BJ (cell line): ENCODE data around the gene EFNA5. TPM values are rescaled to one million over a fixed set of nuclear protein-coding genes. Genes with fewer than 3 reads are reported as not detected.

Experiments used
- CTCF ChIA-PET: fragments of 350-600 bp; formaldehyde crosslinking; extraction: SDS; loops from one replicate; lab custom pipeline; 2021; ENCODE audit warnings: antibody characterized with exemption, inconsistent platforms; lab: Yijun Ruan, JAX
- POLR2A ChIA-PET: fragments of 300-600 bp; sonication (Branson Sonifier 250); formaldehyde crosslinking; extraction: SDS; loops from one replicate; lab custom pipeline; 2021; ENCODE audit warnings: antibody characterized with exemption; lab: Charles Lee
- DNase-seq: peaks from one replicate; pipeline ENCODE4 v3.0.0-alpha.2; 2011; ENCODE audit warnings: low read depth
- H3K27me3 ChIP-seq: 2 replicates; pipeline ENCODE4 v1.6.0; 2011; ENCODE audit warnings: low read length; ENCODE audit not compliant: control insufficient read depth, insufficient read depth
- H3K36me3 ChIP-seq: 2 replicates; pipeline ENCODE4 v1.5.1; 2011; ENCODE audit warnings: low read length; ENCODE audit not compliant: control insufficient read depth, insufficient read depth
- H3K4me3 ChIP-seq: 2 replicates; pipeline ENCODE4 v1.5.1; 2011; ENCODE audit warnings: low read depth, mild to moderate bottlenecking, control low read depth, low read length
- CTCF ChIP-seq: IDR thresholded peaks from 2 replicates; pipeline ENCODE4 v1.5.1; 2011; ENCODE audit warnings: low read depth, mild to moderate bottlenecking, control low read depth, inconsistent platforms, low read length, moderate library complexity; ENCODE audit not compliant: insufficient read depth
- polyA plus RNA-seq: library from polyadenylated mRNA; depleted of rRNA; stranded (reverse); fragments of >200 nt; gene quantifications from 2 replicates; pipeline ENCODE4 v1.2.3, GENCODE V29; 2011

Gene EFNA5
- polyA plus RNA-seq, 1 experiment: 0.67 TPM

- Histone ChIP-seq H3K36me3 (no peaks in the 10 kb centered on the region), H3K4me3 (no peak overlapping the region), H3K27me3 (no peaks in the 10 kb centered on the region)
- DNase-seq: no peak
- CTCF ChIA-PET: interaction anchor here (0.6 to 4.7 kb wide), 3 partner anchors 13 to 92 kb away, joined by 3 to 26 read pairs (median 3); no protein-coding TSS in a partner anchor
- POLR2A ChIA-PET: no interaction called here
- no peak for TF ChIP-seq CTCF
Measured at GRCh38 chr5:107558823-107559375, 111.8 kb downstream of the EFNA5 start.

- no peak overlapping the region for H3K4me3 ChIP-seq
- H3K36me3 ChIP-seq: no peaks in the 10 kb centered on the region
- no peak for TF ChIP-seq CTCF
- ChIA-PET POLR2A (no interaction called here), CTCF (interaction anchor here (4.7 kb wide), 1 partner anchor 14 kb away, joined by 26 read pairs; no protein-coding TSS in a partner anchor)
- no peak for DNase-seq
- no peaks in the 10 kb centered on the region for H3K27me3 ChIP-seq
Measured at GRCh38 chr5:107557051-107557658, 113.6 kb downstream of the EFNA5 start.

GRCh38 chr5:107556575-107556974 lies 114.2 kb downstream of the EFNA5 start:
- ChIA-PET POLR2A (no interaction called here), CTCF (interaction anchor here (4.7 kb wide), 1 partner anchor 15 kb away, joined by 26 read pairs; no protein-coding TSS in a partner anchor)
- no peak for DNase-seq
- no peaks in the 10 kb centered on the region for H3K36me3 ChIP-seq
- no peak for TF ChIP-seq CTCF
- H3K4me3 ChIP-seq: no peak overlapping the region
- no peaks in the 10 kb centered on the region for H3K27me3 ChIP-seq

GRCh38 chr5:107555425-107556090 lies 115.2 kb downstream of the EFNA5 start:
- CTCF ChIA-PET: interaction anchor here (4.7 kb wide), 1 partner anchor 16 kb away, joined by 26 read pairs; no protein-coding TSS in a partner anchor
- DNase-seq: no peak
- no peak for TF ChIP-seq CTCF

GRCh38 chr5:107554776-107555424 lies 115.8 kb downstream of the EFNA5 start:
- H3K36me3 ChIP-seq: no peaks in the 10 kb centered on the region
- H3K4me3 ChIP-seq: no peak overlapping the region
- CTCF ChIA-PET: interaction anchor here (4.7 kb wide), 1 partner anchor 17 kb away, joined by 26 read pairs; no protein-coding TSS in a partner anchor
- POLR2A ChIA-PET: no interaction called here
- H3K27me3 ChIP-seq: no peaks in the 10 kb centered on the region
- no peak for TF ChIP-seq CTCF
- no peak for DNase-seq

More at GRCh38 chr5:107555425-107556090, 115.2 kb downstream of the EFNA5 start:
- POLR2A ChIA-PET: no interaction called here
- no peaks in the 10 kb centered on the region for H3K27me3 ChIP-seq
- no peak overlapping the region for H3K4me3 ChIP-seq
- H3K36me3 ChIP-seq: no peaks in the 10 kb centered on the region
